HEK293T (cell line): ENCODE data around the gene SLC34A1.
"Not testable (repeated sequence)": the region's sequence is repeated elsewhere in the genome, so short reads cannot be mapped to it uniquely, and the experiment has no call there.

ENCODE experiments used
- CTCF ChIA-PET: fragments of 350-600 bp; formaldehyde crosslinking; extraction: SDS; loops from one replicate; lab custom pipeline; 2021; ENCODE audit warnings: antibody characterized with exemption, inconsistent platforms; lab: Yijun Ruan, JAX
- POLR2A ChIA-PET: fragments of 350-600 bp; formaldehyde crosslinking; extraction: SDS; loops from one replicate; lab custom pipeline; 2020; ENCODE audit warnings: antibody characterized with exemption, inconsistent platforms; lab: Yijun Ruan, JAX
- DNase-seq: peaks from one replicate; pipeline ENCODE4 v3.0.0; 2012; ENCODE audit warnings: mixed read lengths; ENCODE audit errors: extremely low spot score
- ARNT ChIP-seq: fragments of 450-650 bp; IDR thresholded peaks from 2 replicates; pipeline ENCODE4 v1.6.1; 2017; ENCODE audit warnings: mild to moderate bottlenecking
- BHLHE40 ChIP-seq: fragments of 450-650 bp; IDR thresholded peaks from 2 replicates; pipeline ENCODE4 v1.6.1; 2016; ENCODE audit warnings: mild to moderate bottlenecking, moderate library complexity, borderline replicate concordance
- CTBP1 ChIP-seq: fragments of 450-650 bp; IDR thresholded peaks from 2 replicates; pipeline ENCODE4 v1.6.1; 2016; ENCODE audit warnings: borderline replicate concordance
- ELF4 ChIP-seq: fragments of 450-650 bp; IDR thresholded peaks from 2 replicates; pipeline ENCODE4 v1.6.1; 2017; ENCODE audit warnings: antibody characterized with exemption
- FOXA1 ChIP-seq: fragments of 450-650 bp; IDR thresholded peaks from 2 replicates; pipeline ENCODE4 v1.6.1; 2016; ENCODE audit warnings: mild to moderate bottlenecking
- FOXK2 ChIP-seq: fragments of 450-650 bp; IDR thresholded peaks from 2 replicates; pipeline ENCODE4 v1.6.1; 2016; ENCODE audit warnings: mild to moderate bottlenecking
- FOXM1 ChIP-seq: fragments of 450-650 bp; IDR thresholded peaks from 2 replicates; pipeline ENCODE4 v1.6.1; 2017; ENCODE audit warnings: mild to moderate bottlenecking, borderline replicate concordance
- HDGF ChIP-seq: fragments of 450-650 bp; IDR thresholded peaks from 2 replicates; pipeline ENCODE4 v1.6.1; 2017; ENCODE audit warnings: antibody characterized with exemption, borderline replicate concordance
- L3MBTL2 ChIP-seq: fragments of 450-650 bp; conservative IDR thresholded peaks from 2 replicates; pipeline ENCODE4 v1.6.1; 2016; ENCODE audit warnings: mild to moderate bottlenecking
- LEF1 ChIP-seq: fragments of 450-650 bp; IDR thresholded peaks from 2 replicates; pipeline ENCODE4 v1.6.1; 2017; ENCODE audit warnings: mild to moderate bottlenecking, borderline replicate concordance
- NFRKB ChIP-seq: fragments of 450-650 bp; IDR thresholded peaks from 2 replicates; pipeline ENCODE4 v1.6.1; 2016; ENCODE audit warnings: mild to moderate bottlenecking, moderate library complexity
- PKNOX1 ChIP-seq: fragments of 450-650 bp; IDR thresholded peaks from 2 replicates; pipeline ENCODE4 v1.6.1; 2016
- SP1 ChIP-seq: fragments of 450-650 bp; IDR thresholded peaks from 2 replicates; pipeline ENCODE4 v1.6.1; 2017
- SUZ12 ChIP-seq: fragments of 450-650 bp; IDR thresholded peaks from 2 replicates; pipeline ENCODE4 v1.6.1; 2016; ENCODE audit warnings: mild to moderate bottlenecking
- TARDBP ChIP-seq: fragments of 450-650 bp; IDR thresholded peaks from 2 replicates; pipeline ENCODE4 v1.6.1; 2016
- ZNF384 ChIP-seq: fragments of 450-650 bp; IDR thresholded peaks from 2 replicates; pipeline ENCODE4 v1.6.1; 2016

Gene SLC34A1

GRCh38 chr5:177338251-177339106 is 45.8 kb upstream of the SLC34A1 start:
- no peak for TF ChIP-seq FOXM1
- no peak for TF ChIP-seq FOXA1
- no peak for TF ChIP-seq NFRKB
- TF ChIP-seq PKNOX1: no peak
- no peak for TF ChIP-seq ARNT
- no peak for TF ChIP-seq SUZ12
- TF ChIP-seq L3MBTL2: no peak
- TF ChIP-seq LEF1: no peak
- no peak for TF ChIP-seq CTBP1
- no peak for TF ChIP-seq TARDBP
- TF ChIP-seq ELF4: no peak
- TF ChIP-seq BHLHE40: no peak
- TF ChIP-seq HDGF: no peak
- no peak for TF ChIP-seq FOXK2
- no peak for TF ChIP-seq SP1
- ChIA-PET POLR2A (no interaction called here), CTCF (no interaction called here)
- DNase-seq: no peak

DNA sequence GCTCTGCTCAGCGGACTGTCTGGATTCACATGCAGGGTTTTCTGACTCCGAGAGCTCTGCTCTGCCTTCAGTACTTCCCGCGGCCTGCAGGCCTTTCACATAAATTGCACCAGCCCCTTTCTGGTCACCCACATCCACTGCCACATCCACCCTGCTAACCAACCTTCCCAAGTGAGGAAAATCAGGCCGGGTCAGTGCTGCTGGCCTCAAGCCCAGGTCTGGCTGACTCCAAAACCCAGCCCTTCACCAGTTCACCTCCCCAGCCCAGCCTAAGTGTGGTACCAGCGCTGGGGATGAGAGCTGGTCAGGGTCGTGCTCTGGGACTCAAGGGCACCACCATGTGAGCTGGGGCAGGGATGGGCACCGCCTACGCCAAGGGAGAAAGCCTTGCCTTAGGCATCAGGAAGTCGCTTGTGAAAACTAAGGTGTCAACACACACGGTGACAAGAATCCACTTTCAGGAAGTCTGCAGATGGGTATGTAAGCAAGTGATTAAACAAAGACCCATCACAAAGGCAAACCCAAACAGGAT is 45.1 kb upstream of the SLC34A1 start:
- CTCF ChIA-PET: no interaction called here
- no peak for TF ChIP-seq ELF4
- TF ChIP-seq BHLHE40: no peak
- no peak for TF ChIP-seq LEF1
- no peak for TF ChIP-seq FOXA1
- no peak for TF ChIP-seq TARDBP
- no peak for TF ChIP-seq ARNT
- no peak for TF ChIP-seq SP1
- no peak for TF ChIP-seq HDGF
- no peak for TF ChIP-seq NFRKB
- TF ChIP-seq PKNOX1: no peak
- TF ChIP-seq CTBP1: no peak
- TF ChIP-seq L3MBTL2: no peak
- TF ChIP-seq FOXK2: no peak
- DNase-seq: no peak
- POLR2A ChIA-PET: no interaction called here

- CTCF ChIA-PET, DNase-seq: not testable (repeated sequence)
- POLR2A ChIA-PET: interaction anchor here (1.2 kb wide), 1 partner anchor 8 kb away, joined by 9 read pairs; the partner anchor contains the start of gene LMAN2
These were observed 41.2 kb upstream of the SLC34A1 start for GRCh38 chr5:177343000-177343399.

DNA sequence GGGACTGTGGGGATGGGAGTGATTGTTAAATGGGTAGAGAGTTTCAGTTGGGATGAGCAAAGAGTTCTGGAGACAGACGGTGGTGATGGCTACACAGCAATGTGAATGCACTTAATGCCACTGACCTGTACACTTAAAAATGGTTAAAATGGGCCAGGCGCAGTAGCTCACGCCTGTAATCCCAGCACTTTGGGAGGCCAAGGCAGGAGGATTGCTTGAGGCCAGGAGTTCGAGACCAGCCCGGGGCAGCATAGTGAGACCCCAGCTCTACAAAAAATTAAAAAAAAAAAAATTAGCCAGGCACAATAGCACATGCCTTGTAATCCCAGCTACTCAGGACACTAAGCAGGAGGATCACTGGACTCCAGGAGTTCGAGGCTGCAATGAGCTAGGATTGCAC is 40.5 kb upstream of the SLC34A1 start:
- TF ChIP-seq FOXK2: no peak
- TF ChIP-seq HDGF: no peak
- TF ChIP-seq SP1: no peak
- TF ChIP-seq FOXM1: no peak
- no peak for TF ChIP-seq L3MBTL2
- TF ChIP-seq TARDBP: no peak
- TF ChIP-seq LEF1: no peak
- no peak for TF ChIP-seq ELF4
- TF ChIP-seq ZNF384: no peak
- TF ChIP-seq SUZ12: no peak
- TF ChIP-seq PKNOX1: no peak
- no peak for TF ChIP-seq ARNT
- TF ChIP-seq NFRKB: no peak
- no peak for TF ChIP-seq BHLHE40
- no peak for TF ChIP-seq CTBP1
- no peak for TF ChIP-seq FOXA1
- CTCF ChIA-PET: no interaction called here
- no peak for DNase-seq
- POLR2A ChIA-PET: no interaction called here

GRCh38 chr5:177344891-177345290 is 39.3 kb upstream of the SLC34A1 start:
- no peak for TF ChIP-seq LEF1
- TF ChIP-seq ARNT: no peak
- TF ChIP-seq ZNF384: no peak
- no peak for TF ChIP-seq FOXM1
- no peak for TF ChIP-seq SUZ12
- TF ChIP-seq HDGF: no peak
- no peak for TF ChIP-seq CTBP1
- no peak for TF ChIP-seq FOXK2
- no peak for TF ChIP-seq PKNOX1
- TF ChIP-seq TARDBP: no peak
- TF ChIP-seq BHLHE40: no peak
- no peak for TF ChIP-seq L3MBTL2
- TF ChIP-seq ELF4: no peak
- ChIA-PET CTCF (no interaction called here), POLR2A (no interaction called here)
- DNase-seq: no peak
